Measurements from ENCODE around the gene GPR17. TPM values are rescaled to one million over a fixed set of nuclear protein-coding genes. Genes with fewer than 3 reads are reported as not detected.

The GPR17 gene
- total RNA-seq, 1 donor from 2014 or later: 0.18 TPM

- Histone ChIP-seq H3K4me3 (ENCODE audit: insufficient read depth, low read depth, low read length) (no peak overlapping the region), H4K20me1 (ENCODE audit: insufficient read depth, low read length) (no peaks in the 10 kb centered on the region), H3K27me3 (ENCODE audit: insufficient read depth, low read length) (no peaks in the 10 kb centered on the region), H3K9ac (ENCODE audit: low read length) (no peak overlapping the region), H2AFZ (ENCODE audit: low read depth, low read length) (no peak overlapping the region), H3K27ac (ENCODE audit: low read depth, low read length) (no peak overlapping the region), H3K79me2 (ENCODE audit: insufficient read depth, low read length) (no peaks in the 10 kb centered on the region), H3K4me1 (ENCODE audit: insufficient read depth, low read length) (no peaks in the 10 kb centered on the region), H3K36me3 (ENCODE audit: insufficient read depth, low read length) (no peaks in the 10 kb centered on the region), H3K4me2 (ENCODE audit: low read length) (no peak overlapping the region), H3K9me3 (ENCODE audit: insufficient read depth, low read depth, low read length) (peaks cover 7% of the 10 kb centered on the region)
- DNase-seq (ENCODE audit: low read depth): no peak
- Mint-ChIP-seq H3K27me3 (ENCODE audit: low read depth, unreplicated experiment) (peaks cover 16% of the 10 kb centered on the region), H3K4me3 (ENCODE audit: unreplicated experiment) (no peak overlapping the region), H3K4me1 (ENCODE audit: low read depth, unreplicated experiment) (peaks cover 5% of the 10 kb centered on the region), H3K9me3 (ENCODE audit: unreplicated experiment) (peaks cover 28% of the 10 kb centered on the region), H3K36me3 (ENCODE audit: low read depth, unreplicated experiment) (peaks cover 3% of the 10 kb centered on the region), H3K27ac (ENCODE audit: unreplicated experiment) (no peak overlapping the region)
- TF ChIP-seq, protein P1, sequence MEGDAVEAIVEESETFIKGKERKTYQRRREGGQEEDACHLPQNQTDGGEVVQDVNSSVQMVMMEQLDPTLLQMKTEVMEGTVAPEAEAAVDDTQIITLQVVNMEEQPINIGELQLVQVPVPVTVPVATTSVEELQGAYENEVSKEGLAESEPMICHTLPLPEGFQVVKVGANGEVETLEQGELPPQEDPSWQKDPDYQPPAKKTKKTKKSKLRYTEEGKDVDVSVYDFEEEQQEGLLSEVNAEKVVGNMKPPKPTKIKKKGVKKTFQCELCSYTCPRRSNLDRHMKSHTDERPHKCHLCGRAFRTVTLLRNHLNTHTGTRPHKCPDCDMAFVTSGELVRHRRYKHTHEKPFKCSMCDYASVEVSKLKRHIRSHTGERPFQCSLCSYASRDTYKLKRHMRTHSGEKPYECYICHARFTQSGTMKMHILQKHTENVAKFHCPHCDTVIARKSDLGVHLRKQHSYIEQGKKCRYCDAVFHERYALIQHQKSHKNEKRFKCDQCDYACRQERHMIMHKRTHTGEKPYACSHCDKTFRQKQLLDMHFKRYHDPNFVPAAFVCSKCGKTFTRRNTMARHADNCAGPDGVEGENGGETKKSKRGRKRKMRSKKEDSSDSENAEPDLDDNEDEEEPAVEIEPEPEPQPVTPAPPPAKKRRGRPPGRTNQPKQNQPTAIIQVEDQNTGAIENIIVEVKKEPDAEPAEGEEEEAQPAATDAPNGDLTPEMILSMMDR (IDR thresholded peaks at IDR 0.05; ENCODE audit: insufficient read depth, low read depth, low read length): no peak
- no peak for TF ChIP-seq EZH2 (IDR thresholded peaks at IDR 0.05; ENCODE audit: insufficient read depth, low read length)
- no peak for FAIRE-seq
Observed at GRCh38 chr2:127607399-127607908, 38.5 kb upstream of the GPR17 start.

- DNase-seq (ENCODE audit: low read depth) (no peak), FAIRE-seq (no peak)
- H3K36me3 ChIP-seq (ENCODE audit: insufficient read depth, low read length): no peaks in the 10 kb centered on the region
- peaks cover 3% of the 10 kb centered on the region for H3K36me3 Mint-ChIP-seq (ENCODE audit: low read depth, unreplicated experiment)
- H3K27me3 Mint-ChIP-seq (ENCODE audit: low read depth, unreplicated experiment): peaks cover 19% of the 10 kb centered on the region
- H3K4me1 Mint-ChIP-seq (ENCODE audit: low read depth, unreplicated experiment): peaks cover 5% of the 10 kb centered on the region
- no peak for TF ChIP-seq EZH2 (IDR thresholded peaks at IDR 0.05; ENCODE audit: insufficient read depth, low read length)
- TF ChIP-seq, protein P1 (IDR thresholded peaks at IDR 0.05; ENCODE audit: insufficient read depth, low read depth, low read length): no peak
- H3K4me3 ChIP-seq (ENCODE audit: insufficient read depth, low read depth, low read length): no peak overlapping the region
- H3K27ac ChIP-seq (ENCODE audit: low read depth, low read length): no peak overlapping the region
- H3K9ac ChIP-seq (ENCODE audit: low read length): no peak overlapping the region
- no peak overlapping the region for H3K4me2 ChIP-seq (ENCODE audit: low read length)
- no peak overlapping the region for H3K4me3 Mint-ChIP-seq (ENCODE audit: unreplicated experiment)
- peaks cover 7% of the 10 kb centered on the region for H3K9me3 ChIP-seq (ENCODE audit: insufficient read depth, low read depth, low read length)
- H3K9me3 Mint-ChIP-seq (ENCODE audit: unreplicated experiment): peaks cover 25% of the 10 kb centered on the region
- no peak overlapping the region for H3K27ac Mint-ChIP-seq (ENCODE audit: unreplicated experiment)
- H3K79me2 ChIP-seq (ENCODE audit: insufficient read depth, low read length): no peaks in the 10 kb centered on the region
- H3K27me3 ChIP-seq (ENCODE audit: insufficient read depth, low read length): no peaks in the 10 kb centered on the region
- H4K20me1 ChIP-seq (ENCODE audit: insufficient read depth, low read length): no peaks in the 10 kb centered on the region
- no peak overlapping the region for H2AFZ ChIP-seq (ENCODE audit: low read depth, low read length)
- no peaks in the 10 kb centered on the region for H3K4me1 ChIP-seq (ENCODE audit: insufficient read depth, low read length)
Observed at GRCh38 chr2:127608061-127609030, 37.6 kb upstream of the GPR17 start.

All from astrocyte (in vitro differentiated cells and primary cell).